HepG2 (cell line): Measurements from ENCODE around the gene PGA5. TPM values are rescaled to one million over a fixed set of nuclear protein-coding genes. Genes with fewer than 3 reads are reported as not detected.

ENCODE experiments used
- EHMT2 ChIP-seq: fragments of 200-600 bp; sonication (generic); IDR thresholded peaks from 2 replicates; pipeline ENCODE4 v1.7.0; 2017; ENCODE audit warnings: antibody characterized with exemption, low read depth, low read length, borderline replicate concordance
- GLMP ChIP-seq: sonication (generic); formaldehyde crosslinking; IDR thresholded peaks from 2 replicates; pipeline ENCODE4 v1.9.0; 2021; ENCODE audit warnings: missing genetic modification reagents, mild to moderate bottlenecking, borderline replicate concordance
- GZF1 ChIP-seq: sonication (generic); formaldehyde crosslinking; IDR thresholded peaks from 2 replicates; pipeline ENCODE4 v1.5.1; 2020; ENCODE audit warnings: mild to moderate bottlenecking, missing genetic modification reagents
- HMG20B ChIP-seq: conservative IDR thresholded peaks from 2 replicates; pipeline ENCODE4 v1.6.1; 2016; ENCODE audit warnings: missing genetic modification reagents, missing compliant biosample characterization
- KDM4B ChIP-seq: sonication (generic); formaldehyde crosslinking; IDR thresholded peaks from 2 replicates; pipeline ENCODE4 v1.4.0; 2020; ENCODE audit warnings: missing genetic modification reagents
- NFKB2 ChIP-seq: sonication (generic); formaldehyde crosslinking; IDR thresholded peaks from 2 replicates; pipeline ENCODE4 v1.4.0; 2020; ENCODE audit warnings: missing genetic modification reagents, borderline replicate concordance
- NFKBIZ ChIP-seq: IDR thresholded peaks from 2 replicates; pipeline ENCODE4 v1.6.1; 2018; ENCODE audit warnings: missing genetic modification reagents, missing compliant biosample characterization
- PHF8 ChIP-seq: sonication (generic); formaldehyde crosslinking; IDR thresholded peaks from 2 replicates; pipeline ENCODE4 v1.5.0; 2020; ENCODE audit warnings: missing genetic modification reagents
- RXRB ChIP-seq: IDR thresholded peaks from 2 replicates; pipeline ENCODE4 v1.6.1; 2016; ENCODE audit warnings: borderline replicate concordance, missing genetic modification reagents, missing compliant biosample characterization
- SATB2 ChIP-seq: sonication (generic); formaldehyde crosslinking; IDR thresholded peaks from 2 replicates; pipeline ENCODE4 v1.5.0; 2020; ENCODE audit warnings: missing genetic modification reagents
- SIX1 ChIP-seq: sonication (generic); formaldehyde crosslinking; IDR thresholded peaks from 2 replicates; pipeline ENCODE4 v1.4.0; 2020; ENCODE audit warnings: missing genetic modification reagents, borderline replicate concordance
- SOX13 ChIP-seq, 3 experiments: fragments of 450-650 bp in 1 of 3; sonication (generic) in 1 of 3; formaldehyde crosslinking in 1 of 3; IDR thresholded peaks in 2 of 3; conservative IDR thresholded peaks in 1 of 3; 2 replicates each; pipeline versions ENCODE4 v1.5.0 to v1.6.1; 2016 to 2020; ENCODE audit warnings: antibody characterized with exemption in 1 of 3, mild to moderate bottlenecking in 1 of 3, missing compliant biosample characterization in 1 of 3, missing genetic modification reagents in 1 of 3, moderate library complexity in 1 of 3
- TEF ChIP-seq: sonication (generic); formaldehyde crosslinking; IDR thresholded peaks from 2 replicates; pipeline ENCODE4 v1.5.0; 2020; ENCODE audit warnings: missing genetic modification reagents
- XRCC5 ChIP-seq: fragments of 200-400 bp; formaldehyde crosslinking; optimal IDR thresholded peaks from 2 replicates; pipeline ENCODE3; 2017; ENCODE audit warnings: mild to moderate bottlenecking, low read length
- ZNF124 ChIP-seq: sonication (generic); formaldehyde crosslinking; IDR thresholded peaks from 2 replicates; pipeline ENCODE4 v1.4.0; 2020; ENCODE audit warnings: missing genetic modification reagents
- ZNF343 ChIP-seq: sonication (generic); formaldehyde crosslinking; IDR thresholded peaks from 2 replicates; pipeline ENCODE4 v1.4.0; 2020; ENCODE audit warnings: mild to moderate bottlenecking, missing genetic modification reagents
- ZNF740 ChIP-seq: sonication (generic); formaldehyde crosslinking; IDR thresholded peaks from 2 replicates; pipeline ENCODE4 v1.4.0; 2020; ENCODE audit warnings: missing genetic modification reagents
- ZUFSP ChIP-seq: sonication (generic); formaldehyde crosslinking; IDR thresholded peaks from 2 replicates; pipeline ENCODE4 v1.9.0; 2021; ENCODE audit warnings: missing genetic modification reagents, mild to moderate bottlenecking, borderline replicate concordance
- polyA plus RNA-seq, 8 experiments: library from polyadenylated mRNA; depleted of rRNA in 3 of 8; stranded (reverse) in 7 of 8; unstranded in 1 of 8; fragments of >200 nt; fragmentation: Illumina TruSeq in 4 of 8; extraction: Trizol in 4 of 8; gene quantifications; 2 replicates each; pipeline versions ENCODE4 v1.2.1 to v1.2.3, GENCODE V29; 2011 to 2016; ENCODE audit warnings: low read depth in 4 of 8, missing spikeins in 1 of 8, mixed read lengths in 1 of 8; ENCODE audit not compliant: insufficient read depth in 1 of 8
- total RNA-seq, 5 experiments: library from RNA; depleted of rRNA; stranded (reverse); fragments of >200 nt; fragmentation: Illumina TruSeq; extraction: Trizol; gene quantifications; 2 replicates each; pipeline ENCODE4 v1.2.3, GENCODE V29; 2016; ENCODE audit warnings: low read depth in 1 of 5
- TF ChIP-seq, protein P1 (sequence below): sonication (generic); formaldehyde crosslinking; IDR thresholded peaks from 2 replicates; pipeline ENCODE4 v1.5.1; 2020; ENCODE audit warnings: mild to moderate bottlenecking, missing genetic modification reagents, borderline replicate concordance

Gene PGA5
- total and polyA plus RNA-seq, 2 of the 13 experiments (the other 11 are each of a cell fraction or from before 2014, with no cell fraction given) = not detected

DNA sequence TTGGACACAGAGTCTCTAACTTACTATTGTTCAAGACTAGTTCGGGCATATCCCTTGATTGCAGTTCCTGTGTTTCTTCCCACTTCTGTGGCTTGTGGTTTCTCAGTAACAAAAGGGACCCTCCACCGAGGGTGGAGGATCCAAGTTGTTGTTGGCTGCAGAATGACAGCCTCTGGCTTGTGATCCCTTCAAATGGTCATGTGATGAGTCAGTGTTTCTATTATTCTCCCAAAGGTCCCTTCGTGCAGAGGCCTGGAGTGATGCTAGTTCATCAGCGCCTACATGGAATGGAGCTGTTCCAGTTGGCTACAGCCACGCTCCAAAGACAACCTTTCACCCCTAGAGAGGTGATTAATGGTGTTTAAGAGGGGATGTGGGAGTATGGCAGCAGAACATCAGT, 56.8 kb downstream of the PGA5 start (continued):
- TF ChIP-seq TEF (CRISPR knock-in tag) (no peak), ZNF124 (peak; percentile 66; the same call in 1 of the 2 replicates), HMG20B (no peak), KDM4B (CRISPR knock-in tag) (no peak), NFKB2 (CRISPR knock-in tag) (no peak), RXRB (no peak), PHF8 (no peak), XRCC5 (no peak), SATB2 (CRISPR knock-in tag) (no peak), NFKBIZ (CRISPR knock-in tag) (0 out of 2 replicates have a peak, but pooled peaks have one; percentile 20), SIX1 (no peak), GZF1 (no peak), EHMT2 (no peak), GLMP (no peak), ZNF740 (no peak), SOX13 (IDR thresholded peaks at IDR 0.05) (no peak), SOX13 (CRISPR knock-in tag; conservative IDR thresholded peaks at IDR 0.05 in 1 of 2, IDR thresholded peaks at IDR 0.05 in 1 of 2) (peak in 1 of 2 experiments; percentile 23; a peak in 1 of 4 replicates), ZNF343 (CRISPR knock-in tag) (no peak), ZUFSP (no peak)
- TF ChIP-seq, protein P1, sequence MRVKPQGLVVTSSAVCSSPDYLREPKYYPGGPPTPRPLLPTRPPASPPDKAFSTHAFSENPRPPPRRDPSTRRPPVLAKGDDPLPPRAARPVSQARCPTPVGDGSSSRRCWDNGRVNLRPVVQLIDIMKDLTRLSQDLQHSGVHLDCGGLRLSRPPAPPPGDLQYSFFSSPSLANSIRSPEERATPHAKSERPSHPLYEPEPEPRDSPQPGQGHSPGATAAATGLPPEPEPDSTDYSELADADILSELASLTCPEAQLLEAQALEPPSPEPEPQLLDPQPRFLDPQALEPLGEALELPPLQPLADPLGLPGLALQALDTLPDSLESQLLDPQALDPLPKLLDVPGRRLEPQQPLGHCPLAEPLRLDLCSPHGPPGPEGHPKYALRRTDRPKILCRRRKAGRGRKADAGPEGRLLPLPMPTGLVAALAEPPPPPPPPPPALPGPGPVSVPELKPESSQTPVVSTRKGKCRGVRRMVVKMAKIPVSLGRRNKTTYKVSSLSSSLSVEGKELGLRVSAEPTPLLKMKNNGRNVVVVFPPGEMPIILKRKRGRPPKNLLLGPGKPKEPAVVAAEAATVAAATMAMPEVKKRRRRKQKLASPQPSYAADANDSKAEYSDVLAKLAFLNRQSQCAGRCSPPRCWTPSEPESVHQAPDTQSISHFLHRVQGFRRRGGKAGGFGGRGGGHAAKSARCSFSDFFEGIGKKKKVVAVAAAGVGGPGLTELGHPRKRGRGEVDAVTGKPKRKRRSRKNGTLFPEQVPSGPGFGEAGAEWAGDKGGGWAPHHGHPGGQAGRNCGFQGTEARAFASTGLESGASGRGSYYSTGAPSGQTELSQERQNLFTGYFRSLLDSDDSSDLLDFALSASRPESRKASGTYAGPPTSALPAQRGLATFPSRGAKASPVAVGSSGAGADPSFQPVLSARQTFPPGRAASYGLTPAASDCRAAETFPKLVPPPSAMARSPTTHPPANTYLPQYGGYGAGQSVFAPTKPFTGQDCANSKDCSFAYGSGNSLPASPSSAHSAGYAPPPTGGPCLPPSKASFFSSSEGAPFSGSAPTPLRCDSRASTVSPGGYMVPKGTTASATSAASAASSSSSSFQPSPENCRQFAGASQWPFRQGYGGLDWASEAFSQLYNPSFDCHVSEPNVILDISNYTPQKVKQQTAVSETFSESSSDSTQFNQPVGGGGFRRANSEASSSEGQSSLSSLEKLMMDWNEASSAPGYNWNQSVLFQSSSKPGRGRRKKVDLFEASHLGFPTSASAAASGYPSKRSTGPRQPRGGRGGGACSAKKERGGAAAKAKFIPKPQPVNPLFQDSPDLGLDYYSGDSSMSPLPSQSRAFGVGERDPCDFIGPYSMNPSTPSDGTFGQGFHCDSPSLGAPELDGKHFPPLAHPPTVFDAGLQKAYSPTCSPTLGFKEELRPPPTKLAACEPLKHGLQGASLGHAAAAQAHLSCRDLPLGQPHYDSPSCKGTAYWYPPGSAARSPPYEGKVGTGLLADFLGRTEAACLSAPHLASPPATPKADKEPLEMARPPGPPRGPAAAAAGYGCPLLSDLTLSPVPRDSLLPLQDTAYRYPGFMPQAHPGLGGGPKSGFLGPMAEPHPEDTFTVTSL (CRISPR knock-in tag) = no peak
